AG10803 (cell line): ENCODE data around the gene WDR26.
A peak's percentile ranks its signal among the peaks of the same experiment; 100 is the strongest.

Experiments
- DNase-seq: peaks from one replicate; pipeline ENCODE4 v3.0.0; 2010; ENCODE audit warnings: low read depth
- H3K4me3 ChIP-seq: 2 replicates; pipeline ENCODE4 v1.5.1; 2011; ENCODE audit warnings: mild to moderate bottlenecking, low read length, control low read depth
- TF ChIP-seq, protein P1 (sequence below): conservative IDR thresholded peaks from 2 replicates; pipeline ENCODE4 v1.5.1; 2011; ENCODE audit warnings: mild to moderate bottlenecking, low read length, control low read depth, inconsistent platforms

WDR26 gene

DNA sequence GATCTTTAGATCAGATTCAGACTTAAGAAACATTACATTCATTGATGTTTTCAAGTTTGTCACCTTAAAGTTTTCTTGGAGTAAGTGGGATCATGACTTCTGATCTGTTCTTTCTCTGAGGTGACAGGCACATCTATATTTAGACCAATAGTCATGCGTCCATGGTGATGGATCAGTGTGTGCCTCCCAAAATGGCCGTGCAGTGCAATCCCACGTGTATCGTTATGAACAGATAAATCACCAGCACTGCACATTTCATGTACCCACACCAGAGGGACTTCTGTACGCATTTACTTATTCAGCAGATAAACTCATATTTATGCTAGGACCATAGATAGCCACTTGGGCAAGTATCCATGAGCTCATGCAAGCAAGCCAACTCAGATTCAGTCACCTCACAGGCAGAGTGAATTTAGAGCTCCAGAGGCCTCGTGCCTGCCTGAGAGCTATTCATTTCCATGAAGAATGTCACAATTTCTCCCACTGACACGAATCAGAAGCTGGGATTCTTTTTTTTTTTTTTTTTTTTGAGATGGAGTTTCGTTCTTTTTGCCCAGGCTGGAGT lies 13.9 kb upstream of the WDR26 start:
- no peak for DNase-seq
- TF ChIP-seq, protein P1, sequence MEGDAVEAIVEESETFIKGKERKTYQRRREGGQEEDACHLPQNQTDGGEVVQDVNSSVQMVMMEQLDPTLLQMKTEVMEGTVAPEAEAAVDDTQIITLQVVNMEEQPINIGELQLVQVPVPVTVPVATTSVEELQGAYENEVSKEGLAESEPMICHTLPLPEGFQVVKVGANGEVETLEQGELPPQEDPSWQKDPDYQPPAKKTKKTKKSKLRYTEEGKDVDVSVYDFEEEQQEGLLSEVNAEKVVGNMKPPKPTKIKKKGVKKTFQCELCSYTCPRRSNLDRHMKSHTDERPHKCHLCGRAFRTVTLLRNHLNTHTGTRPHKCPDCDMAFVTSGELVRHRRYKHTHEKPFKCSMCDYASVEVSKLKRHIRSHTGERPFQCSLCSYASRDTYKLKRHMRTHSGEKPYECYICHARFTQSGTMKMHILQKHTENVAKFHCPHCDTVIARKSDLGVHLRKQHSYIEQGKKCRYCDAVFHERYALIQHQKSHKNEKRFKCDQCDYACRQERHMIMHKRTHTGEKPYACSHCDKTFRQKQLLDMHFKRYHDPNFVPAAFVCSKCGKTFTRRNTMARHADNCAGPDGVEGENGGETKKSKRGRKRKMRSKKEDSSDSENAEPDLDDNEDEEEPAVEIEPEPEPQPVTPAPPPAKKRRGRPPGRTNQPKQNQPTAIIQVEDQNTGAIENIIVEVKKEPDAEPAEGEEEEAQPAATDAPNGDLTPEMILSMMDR: no peak
- H3K4me3 ChIP-seq: no peak overlapping the region

DNA sequence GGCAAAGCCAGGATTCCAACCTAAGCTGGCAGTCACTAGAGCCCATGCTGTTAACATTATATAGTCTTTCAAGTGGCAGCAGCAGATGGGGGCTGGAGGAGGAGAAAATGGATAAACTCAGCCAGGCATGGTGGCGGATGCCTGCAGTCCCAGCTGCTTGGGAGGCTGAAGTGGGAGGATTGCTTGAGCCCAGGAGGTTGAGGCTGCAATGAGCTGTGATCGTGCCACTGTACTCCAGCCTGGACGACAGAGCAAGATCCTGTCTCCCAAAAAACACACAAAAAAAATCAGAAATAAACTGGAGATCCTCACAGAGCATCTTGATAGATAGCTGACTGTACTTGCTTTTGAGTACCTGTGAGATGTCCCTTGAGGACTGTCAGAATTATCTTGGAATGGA lies 13.4 kb upstream of the WDR26 start:
- TF ChIP-seq, protein P1: no peak

DNA sequence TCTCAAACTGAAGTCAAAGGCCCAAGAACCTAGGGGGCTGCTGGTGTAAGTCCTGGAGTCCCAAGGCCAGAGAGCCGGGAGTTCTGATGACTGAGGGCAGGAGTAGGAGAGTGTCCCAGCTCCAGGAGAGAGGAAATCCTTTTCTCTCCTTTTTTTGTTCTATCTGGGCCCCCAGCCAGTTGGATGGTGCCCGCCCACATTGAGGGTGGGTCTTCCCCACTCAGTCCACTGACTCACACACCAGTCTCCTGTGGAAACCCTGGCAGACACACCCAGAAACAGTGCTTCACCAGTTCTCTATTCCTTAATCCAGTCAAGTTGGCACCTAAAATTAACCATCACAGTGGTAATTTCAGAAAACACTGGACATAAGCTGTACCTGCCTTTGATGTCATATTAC lies 12.7 kb upstream of the WDR26 start:
- no peak overlapping the region for H3K4me3 ChIP-seq
- peak; percentile 74 for DNase-seq
- TF ChIP-seq, protein P1: no peak

More for the DNA sequence above, 13.4 kb upstream of the WDR26 start:
- DNase-seq: no peak
- no peak overlapping the region for H3K4me3 ChIP-seq

DNA sequence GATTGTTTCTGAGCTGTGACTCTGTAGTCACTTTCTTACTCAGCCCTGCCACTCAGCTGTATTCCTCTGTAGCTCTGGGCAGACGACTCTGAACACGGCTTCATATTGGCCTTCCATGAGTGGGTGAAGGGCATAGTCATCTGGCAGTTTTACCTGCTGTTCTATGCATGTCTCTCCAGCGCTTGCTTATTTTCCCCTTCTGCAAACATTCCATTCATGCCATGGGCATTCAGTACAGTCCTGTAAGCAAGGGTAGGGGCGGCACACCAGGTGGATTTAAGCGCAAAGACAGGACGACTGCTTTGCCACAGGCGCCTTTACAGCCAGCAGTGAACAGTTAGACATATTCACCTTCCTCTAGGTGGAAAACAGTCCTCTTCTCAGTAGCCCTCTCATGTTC lies 4.4 kb upstream of the WDR26 start:
- DNase-seq: no peak
- TF ChIP-seq, protein P1: no peak
- H3K4me3 ChIP-seq: no peak overlapping the region

DNA sequence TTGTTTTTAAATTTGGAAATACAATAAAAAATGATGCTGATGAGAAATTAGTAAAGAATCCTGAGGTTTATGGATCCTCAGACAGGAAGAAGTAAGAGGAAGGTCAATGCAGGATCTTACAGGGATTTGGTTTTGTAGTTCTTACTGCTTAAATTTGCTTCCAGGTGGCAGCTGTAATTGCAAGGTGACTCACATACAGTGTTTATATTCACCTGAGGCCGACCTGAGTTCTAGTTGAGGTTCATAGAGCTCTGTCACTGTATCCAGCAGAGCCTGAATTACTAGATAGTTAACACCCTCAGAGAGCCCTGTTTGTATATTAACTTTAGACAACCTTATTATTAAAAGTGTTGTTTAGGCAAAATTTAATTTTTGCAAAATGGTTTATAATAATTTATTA lies 1.4 kb upstream of the WDR26 start:
- H3K4me3 ChIP-seq: no peak overlapping the region
- no peak for DNase-seq
- TF ChIP-seq, protein P1: no peak

DNA sequence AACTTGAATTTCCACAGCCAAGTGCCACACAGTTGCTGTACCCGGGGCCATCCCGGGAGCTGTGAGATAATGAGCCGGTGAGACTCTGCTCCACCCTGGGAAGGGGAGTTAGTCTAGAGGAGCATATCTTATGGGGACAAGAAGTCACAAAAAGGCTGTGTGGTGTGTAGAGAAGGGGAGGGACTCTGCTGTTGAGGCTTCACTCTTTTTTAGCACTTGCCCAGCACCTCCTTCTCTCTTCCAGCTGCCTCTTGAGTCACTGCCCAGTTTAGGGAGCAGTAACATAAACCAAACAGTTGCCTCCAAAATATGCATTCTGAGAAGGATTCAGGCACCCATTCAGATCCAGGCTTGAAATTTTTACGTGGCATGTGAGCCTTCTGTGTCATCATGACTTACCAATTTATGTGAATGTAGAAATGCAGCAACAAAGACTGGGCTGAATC lies 744 bp upstream of the WDR26 start:
- peak overlapping the region; percentile 95 for H3K4me3 ChIP-seq
- peak; percentile 84 for DNase-seq
- TF ChIP-seq, protein P1: no peak
